PC-9 (cell line): ENCODE measurements around the gene INSR.

Source experiments
- CTCF ChIP-seq: fragments of 200-600 bp; sonication (generic); conservative IDR thresholded peaks from 2 replicates; pipeline ENCODE4 v1.6.1; 2017; ENCODE audit warnings: mixed run types, antibody characterized with exemption, mild to moderate bottlenecking, moderate library complexity
- EZH2 ChIP-seq: fragments of 200-600 bp; sonication (generic); IDR thresholded peaks from 2 replicates; pipeline ENCODE4 v1.8.0; 2017; ENCODE audit warnings: antibody characterized with exemption, low read depth

- TF ChIP-seq CTCF (no peak), EZH2 (no peak)
Measured at GRCh38 chr19:7063764-7064418, 230.3 kb downstream of the INSR start.
